CD4-positive, alpha-beta T cell treated with Interleukin-17A for 1 hour (primary cell): ENCODE measurements around the gene ROCK2.

Experiments used
- DNase-seq: peaks from one replicate; pipeline ENCODE4 v3.0.0-alpha.2; 2020

The ROCK2 gene

DNA sequence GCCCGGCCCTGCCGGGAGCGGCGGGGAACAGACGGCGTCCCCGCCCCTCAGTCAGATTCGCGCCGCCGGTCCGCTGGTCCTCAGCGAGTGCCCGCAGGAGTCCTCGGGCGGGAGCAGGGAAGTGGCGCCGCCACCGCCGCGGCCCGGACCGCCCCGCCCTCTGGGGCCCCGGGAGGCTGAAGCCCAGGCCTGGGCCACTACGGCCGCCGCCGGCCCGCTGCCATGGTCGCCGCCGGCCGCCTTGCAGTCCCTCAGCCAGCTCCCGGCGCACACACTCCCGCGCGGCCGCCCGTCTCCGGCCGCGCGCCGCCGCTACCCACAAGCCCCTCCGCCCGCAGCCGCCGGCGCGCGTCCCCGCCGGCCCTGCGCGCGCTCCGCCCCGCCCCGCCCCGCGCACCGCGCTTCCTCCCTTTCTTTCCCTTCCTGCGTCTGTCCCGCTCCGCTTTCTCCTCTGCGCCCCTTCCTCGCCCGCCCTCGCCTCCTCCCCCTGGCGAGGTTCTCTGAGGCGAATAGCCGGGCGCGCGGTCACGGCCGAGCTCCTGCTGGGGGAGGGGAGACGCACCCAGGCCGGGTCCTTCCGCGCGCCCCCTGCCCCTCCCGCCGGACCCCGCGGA, at the start of gene ROCK2:
Gene ROCK2, minus strand, starts transcription at position 295 of the 614 bp plus-strand sequence. CDS start 500 bp downstream, outside the sequence.
- peak; percentile 70 for DNase-seq

DNA sequence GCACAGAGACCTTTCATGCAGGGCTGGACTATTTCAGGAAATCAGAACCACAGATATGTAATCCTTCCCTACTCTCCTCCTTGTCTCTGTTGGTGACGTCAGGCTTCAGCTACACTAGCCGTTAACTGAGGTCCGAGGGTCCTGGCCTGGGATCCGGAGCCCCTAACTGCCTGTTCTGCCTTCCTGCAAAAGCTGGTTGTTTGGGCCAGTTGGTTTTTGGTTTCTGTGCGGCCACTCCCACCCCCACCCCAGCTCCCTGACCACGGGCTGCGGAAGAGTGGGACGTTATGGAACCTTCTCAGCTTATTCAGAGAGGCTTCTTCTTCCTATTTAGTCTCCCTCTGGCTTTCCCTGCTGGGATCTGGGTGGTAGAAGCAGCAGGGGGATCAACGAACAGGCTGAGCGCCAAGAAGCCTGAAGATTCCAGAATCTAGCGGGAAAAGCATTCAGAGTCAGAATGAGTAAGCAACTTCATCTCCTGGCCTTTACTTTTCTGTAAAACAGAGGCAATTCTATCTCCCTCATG, 49.3 kb upstream of the ROCK2 start:
- no peak for DNase-seq

GRCh38 chr2:11391942-11392266, 47.5 kb upstream of the ROCK2 start:
- no peak for DNase-seq

GRCh38 chr2:11390399-11390658, 45.9 kb upstream of the ROCK2 start:
- DNase-seq, result no peak

DNA sequence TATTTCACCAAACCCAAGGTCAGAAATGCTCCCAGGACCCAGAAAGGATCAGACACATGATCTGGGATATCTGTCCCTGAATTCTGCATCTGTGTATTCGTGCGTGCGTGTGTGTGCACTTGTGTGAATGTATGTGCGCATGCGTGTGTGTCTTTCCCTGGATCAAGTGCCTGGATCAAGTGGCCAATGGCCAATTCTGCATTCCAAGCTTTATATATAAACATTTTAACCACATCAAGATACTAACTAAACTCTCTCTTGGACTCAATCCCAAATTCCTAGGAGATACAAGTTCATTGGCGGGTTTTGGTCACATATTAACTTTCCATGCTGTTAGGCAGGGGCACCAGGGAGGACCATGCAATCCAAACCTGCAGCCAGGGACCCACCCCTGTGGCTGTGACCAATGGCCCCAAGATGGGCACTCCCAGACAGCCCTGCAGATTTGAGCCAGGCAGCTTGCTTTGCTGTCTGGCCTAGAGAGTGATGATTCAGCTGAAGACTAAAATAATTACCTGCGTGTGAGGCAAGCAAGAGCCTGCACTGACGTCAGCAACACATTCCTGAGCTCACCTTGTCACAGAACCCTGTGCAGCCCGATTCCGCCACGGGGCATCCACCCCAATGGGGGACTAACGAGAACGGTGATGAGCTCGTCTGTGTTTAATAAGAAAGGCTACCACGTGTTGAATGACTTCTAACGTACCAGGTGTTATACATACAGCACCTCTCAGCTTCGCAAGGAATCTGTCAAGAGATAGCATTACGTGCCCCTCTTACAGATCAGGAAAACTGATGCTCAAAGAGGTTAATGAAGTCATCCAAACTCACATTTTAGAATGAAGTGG, 45.3 kb upstream of the ROCK2 start:
- no peak for DNase-seq

DNA sequence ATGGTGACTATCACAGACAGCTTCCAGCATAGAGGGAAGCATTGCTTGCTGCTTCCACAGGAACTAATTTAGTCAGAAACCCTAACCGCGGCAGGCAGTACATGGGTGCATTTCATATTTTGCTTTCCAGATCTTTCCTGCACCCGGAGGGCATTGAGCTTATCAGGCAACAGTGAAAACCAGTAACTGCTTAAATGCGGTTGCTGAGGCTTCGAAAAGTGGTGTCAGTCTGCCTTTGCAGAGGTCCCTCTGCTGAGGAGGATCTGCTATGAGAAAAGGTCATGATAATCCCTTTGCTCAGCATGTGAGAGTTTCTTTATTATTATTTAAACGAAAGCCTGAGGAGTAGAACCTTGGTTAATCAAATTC, 44.6 kb upstream of the ROCK2 start:
- no peak for DNase-seq

DNA sequence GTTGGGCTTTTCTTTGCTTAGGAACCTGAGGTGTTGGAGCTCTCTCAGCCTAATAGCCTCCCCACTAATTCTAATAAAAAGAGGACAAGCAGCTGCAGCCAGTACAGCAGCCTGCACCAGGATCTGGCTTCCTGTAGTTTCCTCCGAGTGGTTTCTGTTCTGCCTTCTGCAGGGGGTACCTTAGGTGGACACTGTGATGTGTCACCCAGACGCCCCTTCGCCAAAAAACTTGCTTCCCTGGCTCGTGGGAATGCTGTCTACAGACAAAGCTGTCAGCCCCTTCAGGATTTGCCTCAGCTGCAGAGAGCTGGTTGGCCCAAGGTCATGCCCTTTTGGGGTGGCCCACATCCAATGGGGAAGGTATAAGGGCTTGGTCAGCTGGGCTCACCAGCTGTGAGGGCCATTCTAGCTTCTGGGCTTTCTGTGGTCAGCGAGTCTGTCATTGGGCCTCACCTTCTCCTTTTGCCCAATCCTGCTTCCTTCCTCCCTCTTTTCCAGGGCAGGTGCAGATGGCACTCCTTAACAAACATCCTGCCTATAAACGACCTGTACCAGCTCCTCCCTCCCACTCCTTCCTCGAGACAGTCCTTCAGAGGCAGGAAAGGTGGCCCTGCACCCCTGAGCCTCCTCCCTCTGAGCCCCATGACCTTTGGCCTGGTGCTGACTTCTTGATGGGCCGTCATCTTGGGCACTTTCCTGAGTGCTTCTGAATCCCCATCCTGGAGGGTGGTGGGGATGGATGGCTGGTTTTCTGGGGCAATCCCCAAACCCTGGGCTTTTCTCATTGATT, 44.0 kb upstream of the ROCK2 start:
- DNase-seq, result no peak

DNA sequence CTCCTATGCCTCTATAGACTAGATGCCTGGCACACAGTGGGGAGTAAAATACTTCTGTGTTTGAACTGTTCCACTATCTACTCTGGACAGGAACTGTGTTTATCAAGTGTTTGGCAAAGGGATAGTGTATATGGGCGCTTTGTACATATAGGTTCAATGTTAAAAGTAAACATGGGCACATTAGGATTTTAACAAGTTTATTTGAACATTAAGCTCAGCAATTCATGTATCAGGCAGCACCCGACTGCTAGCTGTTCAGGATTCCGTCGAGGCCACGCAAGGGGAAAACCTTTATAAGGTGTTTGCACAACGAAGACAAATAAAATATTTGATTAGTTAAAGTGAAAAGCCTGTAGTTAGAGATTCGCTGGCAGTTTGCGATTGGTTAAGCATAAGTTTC, 43.4 kb upstream of the ROCK2 start:
- no peak for DNase-seq

- DNase-seq, result no peak
These were observed 42.6 kb upstream of the ROCK2 start for GRCh38 chr2:11387100-11387390.

DNA sequence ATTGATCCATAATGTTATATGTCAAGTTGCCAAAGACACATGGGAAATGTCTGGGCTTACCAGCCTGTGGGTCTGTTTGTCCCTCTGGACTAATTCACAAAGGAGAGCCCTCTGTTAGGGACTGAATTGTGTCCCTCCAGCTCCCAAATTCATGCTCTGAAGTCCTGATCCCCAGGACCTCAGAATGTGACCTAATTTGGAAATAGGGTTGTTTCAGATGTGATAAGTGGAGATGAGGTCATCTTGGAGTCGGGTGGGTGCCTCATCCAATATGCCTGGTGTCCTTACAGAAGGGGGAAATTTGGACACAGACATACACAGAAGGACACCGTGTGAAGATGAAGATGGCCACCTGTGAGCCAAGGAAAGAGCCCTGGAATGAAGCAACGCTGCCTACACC, 41.4 kb upstream of the ROCK2 start:
- DNase-seq, result no peak

DNA sequence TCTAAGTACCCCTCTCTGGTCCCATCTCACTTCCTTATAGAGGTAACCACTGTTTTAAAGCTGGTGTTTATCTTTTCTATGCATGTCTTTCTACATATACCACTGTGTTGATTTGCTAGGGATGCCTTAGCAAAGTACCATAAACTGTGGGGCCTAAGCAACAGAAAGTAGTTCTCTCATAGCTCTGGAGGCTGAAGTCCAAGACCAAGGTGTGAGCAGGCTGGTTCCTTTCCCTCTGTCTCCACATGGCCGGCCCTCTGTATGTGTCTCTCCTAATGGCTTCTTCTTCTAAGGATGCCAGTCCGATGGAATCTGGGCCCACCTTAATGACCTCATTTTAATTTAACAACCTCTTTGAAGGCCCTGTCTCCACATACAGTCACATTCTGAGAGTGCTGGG, 40.8 kb upstream of the ROCK2 start:
- no peak for DNase-seq

- no peak for DNase-seq
These were observed 35.1 kb upstream of the ROCK2 start for GRCh38 chr2:11379558-11379957.

DNA sequence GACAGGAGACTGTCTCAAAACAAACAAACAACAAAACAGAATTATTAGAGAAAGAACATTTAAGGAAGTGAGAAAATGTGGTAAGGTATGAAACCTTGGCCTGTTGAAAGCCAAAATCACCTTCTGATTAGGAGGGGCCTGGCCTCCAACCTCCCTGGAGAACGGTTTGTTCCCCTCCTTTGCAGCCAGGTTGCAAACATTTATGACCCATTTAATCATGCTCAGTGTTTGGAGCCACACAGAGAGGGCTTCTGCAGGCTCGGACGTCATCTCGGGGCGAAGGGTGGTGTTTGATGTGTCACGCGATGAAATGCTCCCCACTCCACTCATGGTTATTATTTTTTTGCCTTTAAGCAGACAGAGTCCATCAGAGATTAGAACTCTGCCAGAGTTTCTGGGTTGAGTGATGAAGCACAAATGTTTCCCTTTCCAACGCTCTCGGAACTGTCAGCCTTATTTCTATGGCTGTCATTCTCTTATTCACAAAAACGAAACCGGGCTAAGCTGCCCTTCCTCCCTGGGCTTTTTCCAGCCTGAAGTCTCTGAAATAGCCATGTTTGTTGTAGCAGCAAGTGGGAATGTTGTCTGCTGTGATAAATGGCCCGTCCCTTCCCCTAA, 33.6 kb upstream of the ROCK2 start:
- DNase-seq, result no peak

- no peak for DNase-seq
These were observed 31.6 kb upstream of the ROCK2 start for GRCh38 chr2:11376071-11376470.

GRCh38 chr2:11375689-11376027, 31.2 kb upstream of the ROCK2 start:
- no peak for DNase-seq

DNA sequence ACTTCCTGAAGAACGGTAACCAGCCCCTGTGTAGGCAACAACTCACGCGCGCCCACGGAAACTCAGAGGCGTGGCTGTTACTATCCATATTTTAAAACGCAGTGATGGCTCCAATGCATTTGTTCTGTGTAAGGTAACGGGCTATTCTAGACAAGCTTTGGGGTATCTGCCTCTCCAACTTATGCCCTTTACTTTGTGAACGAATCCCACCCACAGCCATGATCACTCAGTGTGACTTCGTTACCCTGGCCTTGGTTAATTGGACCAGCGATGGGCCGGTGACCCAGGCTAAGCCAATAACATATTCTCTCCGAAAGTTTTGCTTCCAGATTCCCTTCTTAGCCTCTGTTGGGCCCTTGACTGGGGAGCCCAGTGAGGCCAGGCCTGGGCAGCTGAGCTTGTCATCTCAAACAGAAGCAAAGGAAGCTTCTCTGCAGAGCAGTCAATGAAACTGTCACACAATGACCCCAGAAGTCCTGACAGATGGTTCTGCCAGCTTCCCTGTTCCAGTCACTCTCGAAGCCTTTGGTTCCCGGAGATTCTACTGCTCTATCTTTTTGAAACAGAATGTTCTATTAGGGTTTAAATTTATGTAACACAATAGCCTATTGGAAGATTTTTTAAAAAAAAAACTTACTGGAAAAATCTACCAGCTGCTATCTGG, 30.7 kb upstream of the ROCK2 start:
- no peak for DNase-seq

GRCh38 chr2:11373096-11373495, 28.7 kb upstream of the ROCK2 start:
- DNase-seq, result no peak

DNA sequence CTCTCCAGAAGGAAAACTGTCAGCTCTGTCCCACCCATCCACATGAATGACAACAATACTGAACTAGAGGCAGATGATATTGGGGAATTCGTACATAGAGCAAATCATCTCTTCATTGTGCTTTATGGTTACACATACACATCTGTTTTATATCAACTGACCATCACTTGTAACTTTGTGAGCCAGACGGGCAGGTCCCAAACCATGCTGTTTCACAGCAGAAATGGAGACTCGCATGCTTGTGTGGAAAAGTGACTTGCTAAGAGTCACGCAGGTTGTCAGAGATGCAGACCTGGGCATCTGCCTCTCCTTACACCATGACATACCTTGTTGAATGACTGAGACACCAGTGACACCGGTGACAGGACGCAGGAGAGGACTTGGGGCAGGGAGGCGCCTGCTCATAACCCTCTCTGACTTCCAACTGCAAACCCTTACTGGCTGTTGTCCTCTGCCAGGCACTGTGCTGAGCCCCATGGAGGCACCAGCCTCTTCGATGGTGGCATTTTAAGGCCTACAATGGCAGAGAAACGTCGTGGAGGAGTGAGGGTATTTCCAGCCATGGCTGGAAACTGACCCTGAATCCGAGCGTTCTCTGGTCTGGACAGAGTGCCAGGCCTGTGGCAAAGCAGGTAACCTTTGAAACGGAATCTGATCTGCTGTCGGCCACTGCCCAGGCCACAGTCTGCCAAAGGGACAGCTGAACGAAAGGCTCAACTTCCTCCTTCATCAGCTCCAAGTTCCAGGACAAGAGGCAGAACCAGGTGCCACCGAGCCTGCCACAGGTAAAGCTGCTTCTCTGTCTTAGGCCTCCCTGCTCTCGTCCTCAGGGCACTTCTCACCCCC, 26.9 kb upstream of the ROCK2 start:
- DNase-seq, result no peak

DNA sequence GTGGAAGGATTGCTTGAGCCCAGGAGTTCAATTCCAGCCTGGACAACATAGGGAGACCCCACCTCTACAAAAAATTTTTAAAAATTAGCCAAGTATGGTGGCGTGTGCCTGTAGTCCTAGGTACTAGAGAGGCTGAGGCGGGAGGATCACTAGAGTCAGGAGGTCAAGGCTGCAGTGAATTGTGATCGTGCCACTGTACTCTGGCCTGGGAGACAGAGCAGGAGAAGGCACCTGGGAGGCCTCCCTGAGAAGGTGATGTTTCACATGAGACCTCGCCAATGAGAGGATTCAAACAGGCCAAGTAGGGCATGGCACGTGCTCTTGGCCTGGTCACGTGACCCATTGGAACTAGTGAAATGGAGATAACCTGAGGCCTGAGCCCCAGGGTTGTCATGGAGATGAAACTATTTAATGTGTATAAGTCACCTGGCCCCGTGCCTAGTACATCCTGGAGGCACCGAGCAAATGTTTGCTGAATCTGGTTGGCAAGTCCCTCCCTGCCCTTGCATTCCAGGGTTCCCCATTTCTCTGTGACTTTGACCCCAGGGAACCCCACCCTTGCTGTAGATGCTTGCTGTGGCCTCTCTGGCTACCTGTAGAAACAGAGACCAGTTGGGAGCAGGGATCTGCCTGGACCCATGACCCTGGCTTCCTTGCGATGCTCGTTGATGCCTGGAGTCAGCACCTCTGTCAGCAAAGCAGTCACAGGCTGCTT, 26.1 kb upstream of the ROCK2 start:
- DNase-seq, result no peak

DNA sequence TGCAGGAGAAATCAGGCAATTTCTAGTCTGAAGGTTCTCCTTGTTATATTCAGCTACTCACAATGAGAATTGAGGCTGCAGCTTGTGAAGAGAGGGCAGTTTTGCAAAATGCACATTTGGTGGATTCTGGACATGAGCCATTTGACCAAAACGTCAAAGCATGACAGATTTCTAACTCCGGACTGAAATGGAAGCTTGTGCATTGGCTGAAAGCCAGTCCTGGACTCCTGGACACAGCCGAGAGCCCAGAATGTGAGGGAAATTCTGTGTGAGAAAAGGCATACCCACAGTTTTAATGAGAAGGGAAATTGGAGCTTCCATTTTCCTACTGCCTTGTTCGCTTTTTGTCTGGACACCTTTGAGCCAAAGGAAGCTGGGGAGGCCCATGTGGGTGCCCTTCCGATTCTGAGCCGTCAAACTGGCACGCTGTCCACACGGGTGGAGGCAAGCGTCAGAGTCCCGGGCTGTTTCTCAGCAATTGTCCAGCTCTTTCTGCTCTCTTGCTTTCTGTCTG, 23.7 kb upstream of the ROCK2 start:
- no peak for DNase-seq

DNA sequence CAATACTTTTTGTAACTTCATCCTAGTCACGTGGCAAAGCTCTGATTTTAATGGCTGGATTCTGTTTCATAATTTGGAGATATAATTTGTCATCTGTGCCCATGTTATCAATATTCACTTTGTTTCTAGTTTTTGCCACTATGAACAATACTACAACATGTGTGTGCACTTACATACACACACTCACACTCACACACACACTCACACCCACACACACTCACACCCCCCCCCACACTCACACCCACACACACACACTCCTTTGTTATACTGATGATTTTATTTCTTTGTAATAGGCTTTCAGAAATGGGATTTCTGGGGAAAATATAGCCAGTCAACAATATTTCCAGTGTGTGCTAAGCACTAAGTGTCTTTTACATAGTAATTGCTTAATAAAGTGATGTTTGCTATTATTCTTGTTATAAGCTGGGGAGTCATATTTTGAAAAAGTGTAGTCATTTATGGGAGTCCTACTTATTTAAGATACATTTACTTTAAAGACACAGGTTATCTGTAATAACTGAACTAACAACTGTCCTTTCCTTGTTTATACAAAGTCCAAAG, 22.8 kb upstream of the ROCK2 start:
- no peak for DNase-seq
